Measurements from ENCODE around the gene LHFPL6.

DNA sequence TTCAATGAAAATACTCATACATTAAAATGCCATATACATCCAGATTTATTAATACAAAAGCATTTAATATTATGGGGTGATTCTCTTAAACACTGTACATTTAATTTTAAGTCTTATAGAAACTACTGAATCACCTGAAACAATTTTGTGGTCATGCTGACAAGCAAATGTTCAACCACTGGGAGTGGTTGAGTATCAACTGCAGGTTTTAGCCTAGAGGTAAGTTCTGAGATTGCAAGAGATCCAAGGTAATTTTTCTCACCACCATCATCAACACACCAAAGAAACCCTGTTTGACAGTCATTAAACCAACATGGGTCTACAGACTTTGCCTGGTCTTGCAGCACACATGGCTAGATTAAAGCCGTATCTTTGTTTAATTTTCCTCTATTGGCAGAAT, 196.3 kb downstream of the LHFPL6 start:
- TF ChIP-seq, protein P1, sequence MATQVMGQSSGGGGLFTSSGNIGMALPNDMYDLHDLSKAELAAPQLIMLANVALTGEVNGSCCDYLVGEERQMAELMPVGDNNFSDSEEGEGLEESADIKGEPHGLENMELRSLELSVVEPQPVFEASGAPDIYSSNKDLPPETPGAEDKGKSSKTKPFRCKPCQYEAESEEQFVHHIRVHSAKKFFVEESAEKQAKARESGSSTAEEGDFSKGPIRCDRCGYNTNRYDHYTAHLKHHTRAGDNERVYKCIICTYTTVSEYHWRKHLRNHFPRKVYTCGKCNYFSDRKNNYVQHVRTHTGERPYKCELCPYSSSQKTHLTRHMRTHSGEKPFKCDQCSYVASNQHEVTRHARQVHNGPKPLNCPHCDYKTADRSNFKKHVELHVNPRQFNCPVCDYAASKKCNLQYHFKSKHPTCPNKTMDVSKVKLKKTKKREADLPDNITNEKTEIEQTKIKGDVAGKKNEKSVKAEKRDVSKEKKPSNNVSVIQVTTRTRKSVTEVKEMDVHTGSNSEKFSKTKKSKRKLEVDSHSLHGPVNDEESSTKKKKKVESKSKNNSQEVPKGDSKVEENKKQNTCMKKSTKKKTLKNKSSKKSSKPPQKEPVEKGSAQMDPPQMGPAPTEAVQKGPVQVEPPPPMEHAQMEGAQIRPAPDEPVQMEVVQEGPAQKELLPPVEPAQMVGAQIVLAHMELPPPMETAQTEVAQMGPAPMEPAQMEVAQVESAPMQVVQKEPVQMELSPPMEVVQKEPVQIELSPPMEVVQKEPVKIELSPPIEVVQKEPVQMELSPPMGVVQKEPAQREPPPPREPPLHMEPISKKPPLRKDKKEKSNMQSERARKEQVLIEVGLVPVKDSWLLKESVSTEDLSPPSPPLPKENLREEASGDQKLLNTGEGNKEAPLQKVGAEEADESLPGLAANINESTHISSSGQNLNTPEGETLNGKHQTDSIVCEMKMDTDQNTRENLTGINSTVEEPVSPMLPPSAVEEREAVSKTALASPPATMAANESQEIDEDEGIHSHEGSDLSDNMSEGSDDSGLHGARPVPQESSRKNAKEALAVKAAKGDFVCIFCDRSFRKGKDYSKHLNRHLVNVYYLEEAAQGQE (IDR thresholded peaks at IDR 0.05; ENCODE audit: unreplicated experiment), result no peak
- TF ChIP-seq POLR2AphosphoS5 (IDR thresholded peaks at IDR 0.05; ENCODE audit: low read depth) (no peak), ZNF331 (CRISPR knock-in tag; IDR thresholded peaks at IDR 0.05; ENCODE audit: low read depth) (no peak), EZH2 (IDR thresholded peaks at IDR 0.05; ENCODE audit: low read depth, unreplicated experiment) (no peak), CREB1 (CRISPR knock-in tag; IDR thresholded peaks at IDR 0.05; ENCODE audit: low read depth) (no peak), JUNB (IDR thresholded peaks at IDR 0.05; ENCODE audit: unreplicated experiment) (no peak)
- TF ChIP-seq, protein P2, sequence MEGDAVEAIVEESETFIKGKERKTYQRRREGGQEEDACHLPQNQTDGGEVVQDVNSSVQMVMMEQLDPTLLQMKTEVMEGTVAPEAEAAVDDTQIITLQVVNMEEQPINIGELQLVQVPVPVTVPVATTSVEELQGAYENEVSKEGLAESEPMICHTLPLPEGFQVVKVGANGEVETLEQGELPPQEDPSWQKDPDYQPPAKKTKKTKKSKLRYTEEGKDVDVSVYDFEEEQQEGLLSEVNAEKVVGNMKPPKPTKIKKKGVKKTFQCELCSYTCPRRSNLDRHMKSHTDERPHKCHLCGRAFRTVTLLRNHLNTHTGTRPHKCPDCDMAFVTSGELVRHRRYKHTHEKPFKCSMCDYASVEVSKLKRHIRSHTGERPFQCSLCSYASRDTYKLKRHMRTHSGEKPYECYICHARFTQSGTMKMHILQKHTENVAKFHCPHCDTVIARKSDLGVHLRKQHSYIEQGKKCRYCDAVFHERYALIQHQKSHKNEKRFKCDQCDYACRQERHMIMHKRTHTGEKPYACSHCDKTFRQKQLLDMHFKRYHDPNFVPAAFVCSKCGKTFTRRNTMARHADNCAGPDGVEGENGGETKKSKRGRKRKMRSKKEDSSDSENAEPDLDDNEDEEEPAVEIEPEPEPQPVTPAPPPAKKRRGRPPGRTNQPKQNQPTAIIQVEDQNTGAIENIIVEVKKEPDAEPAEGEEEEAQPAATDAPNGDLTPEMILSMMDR (conservative IDR thresholded peaks at IDR 0.05; ENCODE audit: low read depth in 2 of 2), result peak; percentile 16 to 43; a peak in 2 of 4 replicates
- TF ChIP-seq, protein P3, sequence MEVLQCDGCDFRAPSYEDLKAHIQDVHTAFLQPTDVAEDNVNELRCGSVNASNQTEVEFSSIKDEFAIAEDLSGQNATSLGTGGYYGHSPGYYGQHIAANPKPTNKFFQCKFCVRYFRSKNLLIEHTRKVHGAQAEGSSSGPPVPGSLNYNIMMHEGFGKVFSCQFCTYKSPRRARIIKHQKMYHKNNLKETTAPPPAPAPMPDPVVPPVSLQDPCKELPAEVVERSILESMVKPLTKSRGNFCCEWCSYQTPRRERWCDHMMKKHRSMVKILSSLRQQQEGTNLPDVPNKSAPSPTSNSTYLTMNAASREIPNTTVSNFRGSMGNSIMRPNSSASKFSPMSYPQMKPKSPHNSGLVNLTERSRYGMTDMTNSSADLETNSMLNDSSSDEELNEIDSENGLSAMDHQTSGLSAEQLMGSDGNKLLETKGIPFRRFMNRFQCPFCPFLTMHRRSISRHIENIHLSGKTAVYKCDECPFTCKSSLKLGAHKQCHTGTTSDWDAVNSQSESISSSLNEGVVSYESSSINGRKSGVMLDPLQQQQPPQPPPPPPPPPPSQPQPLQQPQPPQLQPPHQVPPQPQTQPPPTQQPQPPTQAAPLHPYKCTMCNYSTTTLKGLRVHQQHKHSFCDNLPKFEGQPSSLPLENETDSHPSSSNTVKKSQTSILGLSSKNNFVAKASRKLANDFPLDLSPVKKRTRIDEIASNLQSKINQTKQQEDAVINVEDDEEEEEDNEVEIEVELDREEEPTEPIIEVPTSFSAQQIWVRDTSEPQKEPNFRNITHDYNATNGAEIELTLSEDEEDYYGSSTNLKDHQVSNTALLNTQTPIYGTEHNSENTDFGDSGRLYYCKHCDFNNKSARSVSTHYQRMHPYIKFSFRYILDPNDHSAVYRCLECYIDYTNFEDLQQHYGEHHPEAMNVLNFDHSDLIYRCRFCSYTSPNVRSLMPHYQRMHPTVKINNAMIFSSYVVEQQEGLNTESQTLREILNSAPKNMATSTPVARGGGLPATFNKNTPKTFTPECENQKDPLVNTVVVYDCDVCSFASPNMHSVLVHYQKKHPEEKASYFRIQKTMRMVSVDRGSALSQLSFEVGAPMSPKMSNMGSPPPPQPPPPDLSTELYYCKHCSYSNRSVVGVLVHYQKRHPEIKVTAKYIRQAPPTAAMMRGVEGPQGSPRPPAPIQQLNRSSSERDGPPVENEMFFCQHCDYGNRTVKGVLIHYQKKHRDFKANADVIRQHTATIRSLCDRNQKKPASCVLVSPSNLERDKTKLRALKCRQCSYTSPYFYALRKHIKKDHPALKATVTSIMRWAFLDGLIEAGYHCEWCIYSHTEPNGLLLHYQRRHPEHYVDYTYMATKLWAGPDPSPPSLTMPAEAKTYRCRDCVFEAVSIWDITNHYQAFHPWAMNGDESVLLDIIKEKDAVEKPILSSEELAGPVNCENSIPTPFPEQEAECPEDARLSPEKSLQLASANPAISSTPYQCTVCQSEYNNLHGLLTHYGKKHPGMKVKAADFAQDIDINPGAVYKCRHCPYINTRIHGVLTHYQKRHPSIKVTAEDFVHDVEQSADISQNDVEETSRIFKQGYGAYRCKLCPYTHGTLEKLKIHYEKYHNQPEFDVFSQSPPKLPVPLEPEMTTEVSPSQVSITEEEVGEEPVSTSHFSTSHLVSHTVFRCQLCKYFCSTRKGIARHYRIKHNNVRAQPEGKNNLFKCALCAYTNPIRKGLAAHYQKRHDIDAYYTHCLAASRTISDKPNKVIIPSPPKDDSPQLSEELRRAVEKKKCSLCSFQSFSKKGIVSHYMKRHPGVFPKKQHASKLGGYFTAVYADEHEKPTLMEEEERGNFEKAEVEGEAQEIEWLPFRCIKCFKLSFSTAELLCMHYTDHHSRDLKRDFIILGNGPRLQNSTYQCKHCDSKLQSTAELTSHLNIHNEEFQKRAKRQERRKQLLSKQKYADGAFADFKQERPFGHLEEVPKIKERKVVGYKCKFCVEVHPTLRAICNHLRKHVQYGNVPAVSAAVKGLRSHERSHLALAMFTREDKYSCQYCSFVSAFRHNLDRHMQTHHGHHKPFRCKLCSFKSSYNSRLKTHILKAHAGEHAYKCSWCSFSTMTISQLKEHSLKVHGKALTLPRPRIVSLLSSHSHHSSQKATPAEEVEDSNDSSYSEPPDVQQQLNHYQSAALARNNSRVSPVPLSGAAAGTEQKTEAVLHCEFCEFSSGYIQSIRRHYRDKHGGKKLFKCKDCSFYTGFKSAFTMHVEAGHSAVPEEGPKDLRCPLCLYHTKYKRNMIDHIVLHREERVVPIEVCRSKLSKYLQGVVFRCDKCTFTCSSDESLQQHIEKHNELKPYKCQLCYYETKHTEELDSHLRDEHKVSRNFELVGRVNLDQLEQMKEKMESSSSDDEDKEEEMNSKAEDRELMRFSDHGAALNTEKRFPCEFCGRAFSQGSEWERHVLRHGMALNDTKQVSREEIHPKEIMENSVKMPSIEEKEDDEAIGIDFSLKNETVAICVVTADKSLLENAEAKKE (CRISPR knock-in tag; IDR thresholded peaks at IDR 0.05), result peak; percentile 44; the same call in 1 of the 2 replicates

Measured in GM23338 (cell line).